HEK293 (cell line): ENCODE measurements around the gene RANBP1.

Experiments
- CTCF ChIA-PET: fragments of 350-600 bp; formaldehyde crosslinking; extraction: SDS; loops from one replicate; lab custom pipeline; 2021; ENCODE audit warnings: antibody characterized with exemption; lab: Yijun Ruan, JAX
- POLR2A ChIA-PET: fragments of 300-600 bp; formaldehyde crosslinking; extraction: SDS; loops from one replicate; lab custom pipeline; 2020; ENCODE audit warnings: antibody characterized with exemption, inconsistent platforms; lab: Yijun Ruan, JAX
- H3K27ac ChIP-seq: fragments of 200-500 bp; sonication (Bioruptor generic); 2 replicates; pipeline ENCODE4 v1.5.1; 2014; ENCODE audit warnings: low read depth, low read length, control low read depth, inconsistent platforms; ENCODE audit errors: extremely low read depth
- H3K36me3 ChIP-seq, 2 experiments: fragments of 200-500 bp in 1 of 2; sonication (Bioruptor generic) in 1 of 2; 1 replicate in 1 of 2; 2 replicates in 1 of 2; pipeline ENCODE4 v1.5.1; 2014 to 2017; ENCODE audit warnings: inconsistent platforms in 2 of 2, low read length in 2 of 2; ENCODE audit not compliant: control insufficient read depth in 2 of 2, insufficient read depth in 1 of 2
- H3K4me1 ChIP-seq: fragments of 200-500 bp; sonication (Bioruptor generic); 2 replicates; pipeline ENCODE4 v1.5.1; 2014; ENCODE audit warnings: mild to moderate bottlenecking, low read length, inconsistent platforms; ENCODE audit not compliant: control insufficient read depth, insufficient read depth
- H3K4me3 ChIP-seq: 2 replicates; pipeline ENCODE4 v1.5.1; 2011; ENCODE audit warnings: low read depth, mild to moderate bottlenecking, control low read depth, low read length, moderate library complexity
- H3K9me3 ChIP-seq: fragments of 200-500 bp; sonication (Bioruptor generic); 2 replicates; pipeline ENCODE4 v1.5.1; 2014; ENCODE audit warnings: low read depth, low read length, inconsistent platforms; ENCODE audit not compliant: control insufficient read depth, insufficient read depth
- HOXA7 ChIP-seq: sonication (generic); formaldehyde crosslinking; IDR thresholded peaks from 2 replicates; pipeline ENCODE4 v1.8.1; 2022; ENCODE audit warnings: missing genetic modification reagents, borderline replicate concordance
- INSM2 ChIP-seq: fragments of 450-650 bp; formaldehyde crosslinking; IDR thresholded peaks from 2 replicates; pipeline ENCODE4 v1.5.1; 2016; ENCODE audit warnings: missing biosample characterization, missing genetic modification characterization
- OVOL3 ChIP-seq: fragments of 450-650 bp; formaldehyde crosslinking; IDR thresholded peaks from 2 replicates; pipeline ENCODE4 v1.5.1; 2016; ENCODE audit warnings: missing biosample characterization, missing genetic modification characterization
- SCRT2 ChIP-seq: fragments of 450-650 bp; formaldehyde crosslinking; IDR thresholded peaks from 2 replicates; pipeline ENCODE4 v1.5.1; 2016; ENCODE audit warnings: missing biosample characterization, missing genetic modification characterization
- SP7 ChIP-seq: fragments of 450-650 bp; formaldehyde crosslinking; IDR thresholded peaks from 2 replicates; pipeline ENCODE4 v1.5.1; 2016; ENCODE audit warnings: missing biosample characterization, missing genetic modification characterization
- ZBTB26 ChIP-seq: fragments of 450-650 bp; formaldehyde crosslinking; optimal IDR thresholded peaks from 2 replicates; pipeline ENCODE3; 2016; ENCODE audit warnings: missing biosample characterization, mild to moderate bottlenecking, missing genetic modification characterization
- ZFP69B ChIP-seq: fragments of 450-650 bp; formaldehyde crosslinking; IDR thresholded peaks from 2 replicates; pipeline ENCODE4 v1.5.1; 2016; ENCODE audit warnings: missing biosample characterization, missing genetic modification characterization
- ZNF155 ChIP-seq: fragments of 450-650 bp; formaldehyde crosslinking; IDR thresholded peaks from 2 replicates; pipeline ENCODE4 v1.5.1; 2016; ENCODE audit warnings: missing biosample characterization, missing genetic modification characterization
- ZNF202 ChIP-seq: fragments of 450-650 bp; formaldehyde crosslinking; IDR thresholded peaks from 2 replicates; pipeline ENCODE4 v1.5.1; 2016; ENCODE audit warnings: missing biosample characterization, missing genetic modification characterization, borderline replicate concordance
- ZNF221 ChIP-seq: fragments of 450-650 bp; formaldehyde crosslinking; IDR thresholded peaks from 2 replicates; pipeline ENCODE4 v1.5.1; 2017; ENCODE audit warnings: missing biosample characterization, missing genetic modification characterization, borderline replicate concordance
- ZNF239 ChIP-seq: fragments of 450-650 bp; formaldehyde crosslinking; IDR thresholded peaks from 2 replicates; pipeline ENCODE4 v1.5.1; 2016; ENCODE audit warnings: missing biosample characterization, missing genetic modification characterization
- ZNF426 ChIP-seq: fragments of 450-650 bp; formaldehyde crosslinking; IDR thresholded peaks from 2 replicates; pipeline ENCODE4 v1.5.1; 2017; ENCODE audit warnings: missing biosample characterization, missing genetic modification characterization, mild to moderate bottlenecking, inconsistent platforms, moderate library complexity
- ZNF501 ChIP-seq: fragments of 450-650 bp; formaldehyde crosslinking; IDR thresholded peaks from 2 replicates; pipeline ENCODE4 v1.5.1; 2016; ENCODE audit warnings: missing biosample characterization, missing genetic modification characterization
- ZNF510 ChIP-seq: fragments of 450-650 bp; formaldehyde crosslinking; IDR thresholded peaks from 2 replicates; pipeline ENCODE4 v1.5.1; 2018; ENCODE audit warnings: mild to moderate bottlenecking, missing genetic modification characterization, missing biosample characterization; ENCODE audit not compliant: insufficient replicate concordance
- ZNF518A ChIP-seq: fragments of 450-650 bp; formaldehyde crosslinking; conservative IDR thresholded peaks from 2 replicates; pipeline ENCODE4 v1.5.1; 2016; ENCODE audit warnings: low read depth, missing biosample characterization, missing genetic modification characterization
- ZNF561 ChIP-seq: fragments of 450-650 bp; IDR thresholded peaks from 2 replicates; pipeline ENCODE4 v1.5.1; 2018; ENCODE audit warnings: missing biosample characterization, missing genetic modification characterization, borderline replicate concordance
- ZNF580 ChIP-seq: fragments of 450-650 bp; formaldehyde crosslinking; IDR thresholded peaks from 2 replicates; pipeline ENCODE4 v1.5.1; 2016; ENCODE audit warnings: missing biosample characterization, missing genetic modification characterization
- ZNF629 ChIP-seq: fragments of 450-650 bp; formaldehyde crosslinking; IDR thresholded peaks from 2 replicates; pipeline ENCODE4 v1.5.1; 2017; ENCODE audit warnings: missing biosample characterization, missing genetic modification characterization
- ZNF704 ChIP-seq: fragments of 450-650 bp; formaldehyde crosslinking; IDR thresholded peaks from 2 replicates; pipeline ENCODE4 v1.5.1; 2016; ENCODE audit warnings: missing biosample characterization, missing genetic modification characterization
- ZNF843 ChIP-seq: fragments of 450-650 bp; formaldehyde crosslinking; IDR thresholded peaks from 2 replicates; pipeline ENCODE4 v1.5.1; 2016; ENCODE audit warnings: missing biosample characterization, missing genetic modification characterization

The RANBP1 gene

GRCh38 chr22:20083891-20084546 lies 31.9 kb upstream of the RANBP1 start (continued):
- TF ChIP-seq ZBTB26 (tag by site-specific recombination) (no peak), ZNF704 (tag by site-specific recombination) (no peak), ZNF501 (tag by site-specific recombination) (no peak), ZNF202 (tag by site-specific recombination) (no peak)
- TF ChIP-seq, all 188 proteins: peak for 0

- no peaks in the 10 kb centered on the region for H3K9me3 ChIP-seq
- no peak overlapping the region for H3K4me3 ChIP-seq
- H3K27ac ChIP-seq, result peak overlapping the region; percentile 2
- ChIA-PET POLR2A (interaction anchor here (0.7 kb wide), 1 partner anchor 34 kb away, joined by 3 read pairs; no protein-coding TSS in a partner anchor), CTCF (interaction anchor here (0.6 to 2.6 kb wide), 9 partner anchors 9 to 69 kb away, joined by 3 to 11 read pairs (median 4); no protein-coding TSS in a partner anchor)
- H3K4me1 ChIP-seq, result no peaks in the 10 kb centered on the region; the same call in 1 of the 2 replicates
- peaks cover 18 to 84% of the 10 kb centered on the region in 2 experiments for H3K36me3 ChIP-seq
- TF ChIP-seq ZNF629 (tag by site-specific recombination), result no peak
- no peak for TF ChIP-seq ZNF510
- TF ChIP-seq ZNF561, result 0 out of 2 replicates have a peak, but pooled peaks have one; percentile 39
- TF ChIP-seq ZNF155 (tag by site-specific recombination), result no peak
- TF ChIP-seq INSM2 (tag by site-specific recombination), result no peak
- peak; percentile 31; the same call in 1 of the 2 replicates for TF ChIP-seq SP7 (tag by site-specific recombination)
- TF ChIP-seq ZNF221 (tag by site-specific recombination), result no peak
- peak; percentile 72 for TF ChIP-seq SCRT2
- no peak for TF ChIP-seq ZNF580 (tag by site-specific recombination)
- no peak for TF ChIP-seq HOXA7 (CRISPR knock-in tag)
- no peak for TF ChIP-seq ZNF426 (tag by site-specific recombination)
- no peak for TF ChIP-seq ZNF843
- TF ChIP-seq OVOL3, result no peak
- peak; percentile 20 for TF ChIP-seq ZBTB26 (tag by site-specific recombination)
- TF ChIP-seq ZFP69B (tag by site-specific recombination), result peak; percentile 93
- TF ChIP-seq ZNF239 (tag by site-specific recombination), result no peak
- no peak for TF ChIP-seq ZNF518A (tag by site-specific recombination)
These were observed 31.1 kb upstream of the RANBP1 start for GRCh38 chr22:20084547-20085413.
